Choroid plexus epithelial cell (primary cell): Measurements from ENCODE around the gene CCDC180.
A peak's percentile ranks its signal among the peaks of the same experiment; 100 is the strongest.
"Not testable (repeated sequence)": the region's sequence is repeated elsewhere in the genome, so short reads cannot be mapped to it uniquely, and the experiment has no call there.

Source experiments
- DNase-seq: peaks from one replicate; pipeline ENCODE4 v3.0.0-alpha.2; 2010; ENCODE audit warnings: low read depth
- H3K4me3 ChIP-seq: 2 replicates; pipeline ENCODE4 v1.5.1; 2011; ENCODE audit warnings: low read depth, mild to moderate bottlenecking, control low read depth, low read length, moderate library complexity
- CTCF ChIP-seq: conservative IDR thresholded peaks from 2 replicates; pipeline ENCODE4 v1.5.1; 2011; ENCODE audit warnings: low read depth, mild to moderate bottlenecking, control low read depth, inconsistent platforms, low read length, moderate library complexity

CCDC180 gene

GRCh38 chr9:97307500-97308163, at the start of gene CCDC180:
Gene CCDC180, plus strand, starts transcription at chr9:97307659. Its CDS starts 405 bp downstream, at chr9:97308064.
- DNase-seq = peak; percentile 48
- H3K4me3 ChIP-seq = peak within 1 kb of the TSS; percentile 49
- TF ChIP-seq CTCF = no peak

GRCh38 chr9:97259834-97260514, 47.5 kb upstream of the CCDC180 start:
- H3K4me3 ChIP-seq, DNase-seq: not testable (repeated sequence)

GRCh38 chr9:97271292-97271691, 36.2 kb upstream of the CCDC180 start:
- no peak for DNase-seq
- no peak for TF ChIP-seq CTCF

GRCh38 chr9:97272072-97272471, 35.4 kb upstream of the CCDC180 start:
- no peak for DNase-seq
- H3K4me3 ChIP-seq = no peak overlapping the region
- TF ChIP-seq CTCF = no peak

More at GRCh38 chr9:97271292-97271691, 36.2 kb upstream of the CCDC180 start:
- no peak overlapping the region for H3K4me3 ChIP-seq

- H3K4me3 ChIP-seq = no peak overlapping the region
- no peak for DNase-seq
- no peak for TF ChIP-seq CTCF
These were observed 31.1 kb upstream of the CCDC180 start for GRCh38 chr9:97276310-97276852.

GRCh38 chr9:97277953-97278352, 29.5 kb upstream of the CCDC180 start:
- no peak overlapping the region for H3K4me3 ChIP-seq
- no peak for TF ChIP-seq CTCF
- no peak for DNase-seq

GRCh38 chr9:97280755-97281330, 26.6 kb upstream of the CCDC180 start:
- H3K4me3 ChIP-seq = no peak overlapping the region
- TF ChIP-seq CTCF = no peak
- DNase-seq = no peak
